LNCaP clone FGC (cell line): ENCODE measurements around the gene CGB8.
A peak's percentile ranks its signal among the peaks of the same experiment; 100 is the strongest.

Experiments
- DNase-seq: peaks from one replicate; pipeline ENCODE4 v3.0.0-alpha.2; 2011; ENCODE audit warnings: low read depth
- H3K4me3 ChIP-seq: 2 replicates; pipeline ENCODE4 v1.5.1; 2011; ENCODE audit warnings: mild to moderate bottlenecking, low read depth, low read length, control low read depth
- CTCF ChIP-seq: IDR thresholded peaks from 2 replicates; pipeline ENCODE4 v1.5.1; 2012; ENCODE audit warnings: mild to moderate bottlenecking; ENCODE audit not compliant: control insufficient read depth, insufficient read depth; ENCODE audit errors: extremely low read depth

CGB8 gene

GRCh38 chr19:49010453-49010852, 38.5 kb downstream of the CGB8 start:
- no peak overlapping the region for H3K4me3 ChIP-seq
- TF ChIP-seq CTCF: no peak
- no peak for DNase-seq

GRCh38 chr19:49009828-49010227, 39.1 kb downstream of the CGB8 start:
- H3K4me3 ChIP-seq: no peak overlapping the region
- no peak for TF ChIP-seq CTCF
- DNase-seq: no peak

- H3K4me3 ChIP-seq: no peak overlapping the region
- TF ChIP-seq CTCF: no peak
- DNase-seq: no peak
These were observed 42.0 kb downstream of the CGB8 start for GRCh38 chr19:49006905-49007304.

GRCh38 chr19:49004964-49005614, 43.8 kb downstream of the CGB8 start:
- no peak for TF ChIP-seq CTCF
- DNase-seq: no peak
- H3K4me3 ChIP-seq: no peak overlapping the region

GRCh38 chr19:49004133-49004532, 44.8 kb downstream of the CGB8 start:
- H3K4me3 ChIP-seq: no peak overlapping the region
- DNase-seq: no peak
- TF ChIP-seq CTCF: no peak

GRCh38 chr19:48999481-49000325, 49.2 kb downstream of the CGB8 start:
- DNase-seq: no peak
- peak; percentile 23; the same call in 1 of the 2 replicates for TF ChIP-seq CTCF
- H3K4me3 ChIP-seq: no peak overlapping the region
